GM12891 (cell line): ENCODE data around the gene AUH.

Experiments
- PAX5 ChIP-seq: IDR thresholded peaks from 2 replicates; pipeline ENCODE4 v1.6.1; 2011; ENCODE audit warnings: low read length, moderate library complexity, mild to moderate bottlenecking; ENCODE audit not compliant: insufficient read depth, severe bottlenecking
- POLR2A ChIP-seq: IDR thresholded peaks from 2 replicates; pipeline ENCODE4 v1.6.1; 2011; ENCODE audit warnings: low read depth, low read length, control low read depth
- POLR2AphosphoS5 ChIP-seq: IDR thresholded peaks from 2 replicates; pipeline ENCODE4 v1.6.1; 2011; ENCODE audit warnings: low read depth, low read length, control low read depth
- POU2F2 ChIP-seq: IDR thresholded peaks from 2 replicates; pipeline ENCODE4 v1.6.1; 2011; ENCODE audit warnings: low read depth, mild to moderate bottlenecking, control low read depth, low read length, moderate library complexity
- SPI1 ChIP-seq: IDR thresholded peaks from 2 replicates; pipeline ENCODE4 v1.6.1; 2011; ENCODE audit warnings: low read depth, low read length, control low read depth
- TAF1 ChIP-seq: IDR thresholded peaks from 2 replicates; pipeline ENCODE4 v1.6.1; 2011; ENCODE audit warnings: low read depth, low read length, control low read depth

GRCh38 chr9:91266448-91266847, 95.3 kb downstream of the AUH start:
- TF ChIP-seq POLR2AphosphoS5 (no peak), POLR2A (no peak), POU2F2 (no peak), TAF1 (no peak), PAX5 (no peak), SPI1 (no peak)
